ENCODE results near the gene STRN4.

GRCh38 chr19:46748325-46749109, 2.3 kb upstream of the STRN4 start:
- TF ChIP-seq, protein P1, sequence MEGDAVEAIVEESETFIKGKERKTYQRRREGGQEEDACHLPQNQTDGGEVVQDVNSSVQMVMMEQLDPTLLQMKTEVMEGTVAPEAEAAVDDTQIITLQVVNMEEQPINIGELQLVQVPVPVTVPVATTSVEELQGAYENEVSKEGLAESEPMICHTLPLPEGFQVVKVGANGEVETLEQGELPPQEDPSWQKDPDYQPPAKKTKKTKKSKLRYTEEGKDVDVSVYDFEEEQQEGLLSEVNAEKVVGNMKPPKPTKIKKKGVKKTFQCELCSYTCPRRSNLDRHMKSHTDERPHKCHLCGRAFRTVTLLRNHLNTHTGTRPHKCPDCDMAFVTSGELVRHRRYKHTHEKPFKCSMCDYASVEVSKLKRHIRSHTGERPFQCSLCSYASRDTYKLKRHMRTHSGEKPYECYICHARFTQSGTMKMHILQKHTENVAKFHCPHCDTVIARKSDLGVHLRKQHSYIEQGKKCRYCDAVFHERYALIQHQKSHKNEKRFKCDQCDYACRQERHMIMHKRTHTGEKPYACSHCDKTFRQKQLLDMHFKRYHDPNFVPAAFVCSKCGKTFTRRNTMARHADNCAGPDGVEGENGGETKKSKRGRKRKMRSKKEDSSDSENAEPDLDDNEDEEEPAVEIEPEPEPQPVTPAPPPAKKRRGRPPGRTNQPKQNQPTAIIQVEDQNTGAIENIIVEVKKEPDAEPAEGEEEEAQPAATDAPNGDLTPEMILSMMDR (IDR thresholded peaks at IDR 0.05): peak; percentile 75
- no peak for TF ChIP-seq EZH2 (IDR thresholded peaks at IDR 0.05; ENCODE audit: borderline replicate concordance, insufficient read depth, low read depth, low read length, poor library complexity, severe bottlenecking)
